Neural progenitor cell (in vitro differentiated cells): ENCODE data around the gene EPS8L1. TPM values are rescaled to one million over a fixed set of nuclear protein-coding genes. Genes with fewer than 3 reads are reported as not detected.
A peak's percentile ranks its signal among the peaks of the same experiment; 100 is the strongest.

Experiments
- DNase-seq: peaks from one replicate; pipeline ENCODE4 v3.0.0-alpha.2; 2016; ENCODE audit warnings: low spot score
- H2AFZ ChIP-seq: fragments of 200-600 bp; sonication (generic); replicated peaks from 2 replicates; pipeline ENCODE4 v1.6.1; 2016; ENCODE audit warnings: antibody characterized with exemption
- H3F3A ChIP-seq: fragments of 200-600 bp; sonication (generic); 2 replicates; pipeline ENCODE4 v1.6.1; 2016; ENCODE audit warnings: antibody characterized with exemption, low read depth
- H3K27ac ChIP-seq: fragments of 200-600 bp; sonication (generic); 2 replicates; pipeline ENCODE4 v1.5.1; 2016; ENCODE audit warnings: mild to moderate bottlenecking
- H3K27me3 ChIP-seq: fragments of 200-600 bp; sonication (generic); 2 replicates; pipeline ENCODE4 v1.6.1; 2016; ENCODE audit warnings: mild to moderate bottlenecking, moderate library complexity
- H3K36me3 ChIP-seq: fragments of 200-600 bp; sonication (generic); 2 replicates; pipeline ENCODE4 v1.5.1; 2016
- H3K4me1 ChIP-seq: fragments of 200-600 bp; sonication (generic); 2 replicates; pipeline ENCODE4 v1.6.1; 2016; ENCODE audit warnings: mixed run types
- H3K4me2 ChIP-seq: fragments of 200-600 bp; sonication (generic); 2 replicates; pipeline ENCODE4 v1.6.1; 2016
- H3K4me3 ChIP-seq: fragments of 200-600 bp; sonication (generic); 2 replicates; pipeline ENCODE4 v1.5.1; 2016
- H3K79me2 ChIP-seq: fragments of 200-600 bp; sonication (generic); 2 replicates; pipeline ENCODE4 v1.6.1; 2016; ENCODE audit warnings: low read depth
- H3K9ac ChIP-seq: fragments of 200-600 bp; sonication (generic); 2 replicates; pipeline ENCODE4 v1.6.1; 2016
- H3K9me3 ChIP-seq: fragments of 200-600 bp; sonication (generic); 2 replicates; pipeline ENCODE4 v1.5.1; 2016; ENCODE audit warnings: low read depth
- H4K20me1 ChIP-seq: fragments of 200-600 bp; sonication (generic); 2 replicates; pipeline ENCODE4 v1.6.1; 2016; ENCODE audit warnings: low read depth
- H3K27ac Mint-ChIP-seq: 3 replicates; pipeline ENCODE4 v1.8.0; 2021; ENCODE audit warnings: mixed read lengths
- H3K27me3 Mint-ChIP-seq: 2 replicates; pipeline ENCODE4 v1.8.0; 2022; ENCODE audit warnings: low read depth, mild to moderate bottlenecking, inconsistent platforms, moderate library complexity, mixed read lengths; ENCODE audit not compliant: insufficient read depth
- H3K36me3 Mint-ChIP-seq: 3 replicates; pipeline ENCODE4 v1.8.0; 2021; ENCODE audit warnings: mixed read lengths
- H3K4me1 Mint-ChIP-seq: 3 replicates; pipeline ENCODE4 v1.8.0; 2021; ENCODE audit warnings: mixed read lengths
- H3K4me3 Mint-ChIP-seq: 3 replicates; pipeline ENCODE4 v1.8.0; 2021; ENCODE audit warnings: mild to moderate bottlenecking, moderate library complexity, mixed read lengths
- H3K9me3 Mint-ChIP-seq: 3 replicates; pipeline ENCODE4 v1.8.0; 2020; ENCODE audit warnings: mixed read lengths
- EZH2 ChIP-seq: fragments of 200-600 bp; sonication (generic); IDR thresholded peaks from 2 replicates; pipeline ENCODE4 v1.6.1; 2017; ENCODE audit warnings: antibody characterized with exemption, mild to moderate bottlenecking, moderate library complexity
- EZH2phosphoT487 ChIP-seq: fragments of 200-600 bp; sonication (generic); IDR thresholded peaks from 2 replicates; pipeline ENCODE4 v1.6.1; 2017; ENCODE audit warnings: antibody characterized with exemption
- total RNA-seq: library from RNA; depleted of rRNA; stranded (reverse); fragments of >200 nt; gene quantifications from 2 replicates; pipeline ENCODE4 v1.2.3, GENCODE V29; 2015; ENCODE audit warnings: low replicate concordance
- TF ChIP-seq, protein P1 (sequence below): fragments of 200-600 bp; sonication (generic); IDR thresholded peaks from 2 replicates; pipeline ENCODE4 v1.5.1; 2017; ENCODE audit warnings: antibody characterized with exemption, mild to moderate bottlenecking

Gene EPS8L1
- total RNA-seq, 1 donor from 2014 or later = 7.0 TPM

DNA sequence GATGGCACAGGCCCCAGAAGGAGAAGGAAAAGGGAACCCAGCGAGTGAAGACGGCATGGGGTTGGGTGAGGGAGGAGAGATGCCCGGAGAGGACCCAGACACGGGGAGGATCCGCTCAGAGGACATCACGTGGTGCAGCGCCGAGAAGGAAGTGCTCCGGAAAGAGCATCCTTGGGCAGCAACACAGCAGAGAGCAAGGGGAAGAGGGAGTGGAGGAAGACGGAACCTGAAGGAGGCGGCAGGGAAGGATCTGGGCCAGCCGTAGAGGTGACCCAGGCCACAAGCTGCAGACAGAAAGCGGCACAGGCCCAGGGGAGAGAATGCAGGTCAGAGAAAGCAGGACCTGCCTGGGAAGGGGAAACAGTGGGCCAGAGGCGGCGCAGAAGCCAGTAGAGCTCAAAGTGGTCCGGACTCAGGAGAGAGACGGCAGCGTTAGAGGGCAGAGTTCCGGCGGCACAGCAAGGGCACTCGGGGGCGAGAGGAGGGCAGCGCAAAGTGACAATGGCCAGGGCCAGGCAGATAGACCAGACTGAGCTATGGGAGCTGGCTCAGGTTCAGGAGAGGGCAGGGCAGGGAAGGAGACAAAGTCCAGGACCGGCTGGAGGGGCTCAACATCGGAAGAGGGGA is 40.7 kb downstream of the EPS8L1 start:
- Histone ChIP-seq H3K79me2 (peaks cover 55% of the 10 kb centered on the region), H3K27ac (no peak overlapping the region), H3K36me3 (no peaks in the 10 kb centered on the region), H3K4me1 (peaks cover 5% of the 10 kb centered on the region), H4K20me1 (peaks cover 54% of the 10 kb centered on the region), H3F3A (peaks cover 19% of the 10 kb centered on the region), H3K4me3 (peak overlapping the region; percentile 76), H3K4me2 (peak overlapping the region; percentile 96), H3K27me3 (no peaks in the 10 kb centered on the region), H3K9ac (peak overlapping the region; percentile 46), H2AFZ (no peak overlapping the region), H3K9me3 (no peaks in the 10 kb centered on the region)
- Mint-ChIP-seq H3K36me3 (no peaks in the 10 kb centered on the region), H3K27ac (peak overlapping the region; percentile 93), H3K9me3 (no peaks in the 10 kb centered on the region), H3K4me1 (peaks cover 42% of the 10 kb centered on the region), H3K27me3 (peaks cover 15% of the 10 kb centered on the region), H3K4me3 (peak overlapping the region; percentile 95)
- DNase-seq = peak; percentile 50
- TF ChIP-seq, protein P1, sequence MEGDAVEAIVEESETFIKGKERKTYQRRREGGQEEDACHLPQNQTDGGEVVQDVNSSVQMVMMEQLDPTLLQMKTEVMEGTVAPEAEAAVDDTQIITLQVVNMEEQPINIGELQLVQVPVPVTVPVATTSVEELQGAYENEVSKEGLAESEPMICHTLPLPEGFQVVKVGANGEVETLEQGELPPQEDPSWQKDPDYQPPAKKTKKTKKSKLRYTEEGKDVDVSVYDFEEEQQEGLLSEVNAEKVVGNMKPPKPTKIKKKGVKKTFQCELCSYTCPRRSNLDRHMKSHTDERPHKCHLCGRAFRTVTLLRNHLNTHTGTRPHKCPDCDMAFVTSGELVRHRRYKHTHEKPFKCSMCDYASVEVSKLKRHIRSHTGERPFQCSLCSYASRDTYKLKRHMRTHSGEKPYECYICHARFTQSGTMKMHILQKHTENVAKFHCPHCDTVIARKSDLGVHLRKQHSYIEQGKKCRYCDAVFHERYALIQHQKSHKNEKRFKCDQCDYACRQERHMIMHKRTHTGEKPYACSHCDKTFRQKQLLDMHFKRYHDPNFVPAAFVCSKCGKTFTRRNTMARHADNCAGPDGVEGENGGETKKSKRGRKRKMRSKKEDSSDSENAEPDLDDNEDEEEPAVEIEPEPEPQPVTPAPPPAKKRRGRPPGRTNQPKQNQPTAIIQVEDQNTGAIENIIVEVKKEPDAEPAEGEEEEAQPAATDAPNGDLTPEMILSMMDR = no peak
- TF ChIP-seq EZH2phosphoT487 (no peak), EZH2 (no peak)

DNA sequence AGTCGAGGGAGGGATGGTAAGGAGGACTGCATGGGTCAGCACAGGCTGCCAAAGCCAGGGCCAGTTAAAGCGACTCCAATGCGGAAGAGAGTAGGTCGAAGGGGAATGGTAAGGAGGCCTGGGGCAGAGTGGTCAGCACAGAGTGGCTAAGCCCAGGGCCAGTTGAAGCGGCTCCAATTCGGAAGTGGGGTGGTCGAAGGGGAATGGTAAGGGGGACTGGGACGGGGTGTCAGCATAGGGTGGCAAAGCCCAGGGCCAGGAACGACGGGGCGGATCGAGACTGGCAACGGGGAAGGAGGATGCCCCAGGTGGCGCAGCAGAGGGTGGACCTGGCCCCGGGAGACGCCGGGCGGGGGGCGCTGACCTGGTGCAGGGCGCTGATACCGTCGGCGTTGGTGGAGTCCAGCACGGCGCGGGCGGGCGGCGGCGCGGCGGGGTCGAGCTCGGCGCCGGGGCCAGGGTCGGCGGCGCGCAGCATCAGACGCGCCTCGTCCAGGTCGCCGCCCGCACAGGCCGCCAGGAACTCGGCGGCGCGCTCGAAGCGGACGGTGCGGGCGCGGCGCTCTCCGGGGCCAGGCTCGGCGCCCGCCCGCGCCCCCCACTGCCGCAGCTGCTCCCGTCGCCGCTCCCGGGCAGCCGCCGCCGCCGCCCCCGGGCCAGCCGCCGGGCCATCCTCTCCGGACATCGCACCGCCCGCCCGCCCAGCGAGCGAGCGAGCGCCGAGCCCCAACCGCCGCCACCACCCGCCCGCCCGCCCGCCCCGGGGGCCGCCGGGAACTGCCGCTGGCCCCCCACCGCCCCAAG is 41.4 kb downstream of the EPS8L1 start, which contains the start of gene PPP1R12C:
Gene PPP1R12C, minus strand, starts transcription at position 779 of the 804 bp plus-strand sequence. Its CDS starts 94 bp downstream, at position 685.
- Mint-ChIP-seq H3K4me1 (peaks cover 42% of the 10 kb centered on the region), H3K4me3 (peak within 1 kb of the TSS; percentile 98), H3K36me3 (no peaks in the 10 kb centered on the region), H3K27me3 (peaks cover 15% of the 10 kb centered on the region), H3K27ac (peak within 1 kb of the TSS; percentile 98), H3K9me3 (no peaks in the 10 kb centered on the region)
- peak within 1 kb of the TSS; percentile 80 for H3K4me3 ChIP-seq
- TF ChIP-seq, protein P1 = no peak
- TF ChIP-seq EZH2phosphoT487 = no peak
- no peak for TF ChIP-seq EZH2
- no peaks in the 10 kb centered on the region for H3K9me3 ChIP-seq
- peaks cover 50% of the 10 kb centered on the region for H4K20me1 ChIP-seq
- H2AFZ ChIP-seq = peak within 1 kb of the TSS; percentile 88
- no peaks in the 10 kb centered on the region for H3K36me3 ChIP-seq
- H3K9ac ChIP-seq = peak within 1 kb of the TSS; percentile 46
- H3K4me2 ChIP-seq = peak within 1 kb of the TSS; percentile 96
- no peak for DNase-seq
- no peaks in the 10 kb centered on the region for H3K27me3 ChIP-seq
- H3K79me2 ChIP-seq = peaks cover 49% of the 10 kb centered on the region
- H3K4me1 ChIP-seq = peaks cover 5% of the 10 kb centered on the region
- no peak within 1 kb of the TSS for H3K27ac ChIP-seq
- H3F3A ChIP-seq = peaks cover 19% of the 10 kb centered on the region

DNA sequence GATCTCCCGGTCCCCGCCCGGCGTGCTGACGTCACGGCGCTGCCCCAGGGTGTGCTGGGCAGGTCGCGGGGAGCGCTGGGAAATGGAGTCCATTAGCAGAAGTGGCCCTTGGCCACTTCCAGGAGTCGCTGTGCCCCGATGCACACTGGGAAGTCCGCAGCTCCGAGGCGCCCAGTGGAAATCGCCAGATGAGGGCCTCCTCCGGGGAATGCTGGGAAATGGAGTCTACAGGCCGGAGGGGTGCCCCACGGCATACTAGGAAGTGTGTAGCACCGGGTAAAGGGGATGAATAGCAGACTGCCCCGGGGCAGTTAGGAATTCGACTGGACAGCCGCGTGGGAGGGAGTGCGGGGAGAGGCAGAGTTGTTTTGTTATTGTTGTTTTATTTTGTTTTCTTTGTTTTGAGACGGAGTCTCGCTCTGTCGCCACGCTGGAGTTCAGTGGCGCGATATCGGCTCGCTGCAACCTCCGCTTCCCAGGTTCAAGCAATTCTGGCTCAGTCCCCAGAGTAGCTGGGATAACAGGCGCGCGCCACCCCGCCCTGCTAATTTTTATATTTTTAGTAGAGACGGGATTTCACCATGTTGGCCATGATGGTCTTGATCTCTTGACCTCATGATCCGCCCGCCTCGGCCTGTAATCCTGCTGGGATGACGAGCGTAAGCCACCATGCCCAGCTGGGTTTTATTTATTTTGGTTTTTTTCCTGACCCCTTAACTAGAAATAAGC is 42.2 kb downstream of the EPS8L1 start:
- Mint-ChIP-seq H3K4me1 (peaks cover 41% of the 10 kb centered on the region), H3K4me3 (peak overlapping the region; percentile 98), H3K36me3 (no peaks in the 10 kb centered on the region), H3K9me3 (no peaks in the 10 kb centered on the region), H3K27me3 (peaks cover 15% of the 10 kb centered on the region), H3K27ac (peak overlapping the region; percentile 98)
- Histone ChIP-seq H2AFZ (peak overlapping the region; percentile 88), H3K9ac (no peak overlapping the region), H3K79me2 (peaks cover 43% of the 10 kb centered on the region), H3K4me2 (peak overlapping the region; percentile 85), H3K36me3 (no peaks in the 10 kb centered on the region), H3K27me3 (no peaks in the 10 kb centered on the region), H3K9me3 (no peaks in the 10 kb centered on the region), H3K27ac (no peak overlapping the region), H3F3A (peaks cover 19% of the 10 kb centered on the region), H3K4me3 (peak overlapping the region; percentile 80), H4K20me1 (peaks cover 42% of the 10 kb centered on the region), H3K4me1 (peaks cover 5% of the 10 kb centered on the region)
- TF ChIP-seq EZH2 (no peak), EZH2phosphoT487 (no peak)
- TF ChIP-seq, protein P1 = no peak
- peak; percentile 99 for DNase-seq
